Colonic mucosa (tissue), 4 donors: ENCODE measurements around the gene IQCM. TPM values are rescaled to one million over a fixed set of nuclear protein-coding genes. Genes with fewer than 3 reads are reported as not detected.

Experiments used
- DNase-seq: peaks from one replicate; pipeline ENCODE4 v3.0.0-alpha.2; 2020
- H3K27ac ChIP-seq: fragments of 200-600 bp; one replicate; pipeline ENCODE4 v1.8.0; 2021
- H3K27me3 ChIP-seq: fragments of 200-600 bp; one replicate; pipeline ENCODE4 v1.8.0; 2021
- H3K36me3 ChIP-seq: fragments of 200-600 bp; one replicate; pipeline ENCODE4 v1.8.0; 2021
- H3K4me1 ChIP-seq: fragments of 200-600 bp; one replicate; pipeline ENCODE4 v1.8.0; 2021; ENCODE audit warnings: mild to moderate bottlenecking
- H3K4me3 ChIP-seq: fragments of 200-600 bp; one replicate; pipeline ENCODE4 v1.8.0; 2021
- H3K9ac ChIP-seq, 2 donors: one replicate each; pipeline ENCODE4 v1.7.0; 2013; ENCODE audit warnings: control low read depth in 2 of 2, low read depth in 2 of 2, low read length in 2 of 2
- H3K9me3 ChIP-seq: fragments of 200-600 bp; one replicate; pipeline ENCODE4 v1.8.0; 2021
- intact Hi-C: fragments of 100-400 bp; cut with DNase I; formaldehyde crosslinking; loops from one replicate; pipeline ENCODE4 v1.14.1; 2022
- total RNA-seq, 2 donors: library from RNA; stranded (reverse); fragmentation: NEBNext Ultra II Directional in 1 of 2; extraction: Animal tissue kit (Norgen Biotek cat#: 25700) in 1 of 2; gene quantifications; one replicate each; pipeline ENCODE4 v1.2.1, GENCODE V29; 2021
- TF ChIP-seq, protein P1 (sequence below): fragments of 200-600 bp; IDR thresholded peaks from one replicate; pipeline ENCODE4 v1.8.0; 2022; ENCODE audit warnings: antibody characterized with exemption, mild to moderate bottlenecking
- donor health status: healthy.
- donor health status: DM: no; HTN: no; CAD: no.
- donor health status: DM: no; HTN: no; CAD: no.

IQCM gene
- total RNA-seq, 2 donors from 2014 or later, result 3.4 to 5.2 TPM

DNA sequence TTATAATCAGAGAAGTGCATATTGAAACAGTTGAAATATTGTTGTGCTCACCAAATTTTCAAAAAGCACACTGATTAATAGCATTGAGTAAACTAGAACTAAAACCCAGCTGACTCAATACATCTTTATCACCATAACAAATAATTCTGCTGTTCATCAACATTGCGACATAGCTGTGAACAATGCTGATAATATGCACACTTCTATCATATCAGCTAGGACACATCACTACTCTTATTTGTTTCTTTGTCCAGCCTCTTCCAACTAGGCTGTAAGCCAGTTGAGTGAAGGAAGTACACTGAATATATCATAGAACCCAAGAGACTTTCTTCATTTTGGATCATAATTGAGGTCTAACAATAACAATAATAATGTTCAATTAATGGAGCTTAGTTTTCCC is 349.7 kb downstream of the IQCM start:
- no peak overlapping the region for H3K27ac ChIP-seq
- H3K27me3 ChIP-seq, result no peaks in the 10 kb centered on the region
- no peak for DNase-seq
- no peaks in the 10 kb centered on the region for H3K9me3 ChIP-seq
- intact Hi-C loops, result no loop called here
- H3K36me3 ChIP-seq, result no peaks in the 10 kb centered on the region
- TF ChIP-seq, protein P1, sequence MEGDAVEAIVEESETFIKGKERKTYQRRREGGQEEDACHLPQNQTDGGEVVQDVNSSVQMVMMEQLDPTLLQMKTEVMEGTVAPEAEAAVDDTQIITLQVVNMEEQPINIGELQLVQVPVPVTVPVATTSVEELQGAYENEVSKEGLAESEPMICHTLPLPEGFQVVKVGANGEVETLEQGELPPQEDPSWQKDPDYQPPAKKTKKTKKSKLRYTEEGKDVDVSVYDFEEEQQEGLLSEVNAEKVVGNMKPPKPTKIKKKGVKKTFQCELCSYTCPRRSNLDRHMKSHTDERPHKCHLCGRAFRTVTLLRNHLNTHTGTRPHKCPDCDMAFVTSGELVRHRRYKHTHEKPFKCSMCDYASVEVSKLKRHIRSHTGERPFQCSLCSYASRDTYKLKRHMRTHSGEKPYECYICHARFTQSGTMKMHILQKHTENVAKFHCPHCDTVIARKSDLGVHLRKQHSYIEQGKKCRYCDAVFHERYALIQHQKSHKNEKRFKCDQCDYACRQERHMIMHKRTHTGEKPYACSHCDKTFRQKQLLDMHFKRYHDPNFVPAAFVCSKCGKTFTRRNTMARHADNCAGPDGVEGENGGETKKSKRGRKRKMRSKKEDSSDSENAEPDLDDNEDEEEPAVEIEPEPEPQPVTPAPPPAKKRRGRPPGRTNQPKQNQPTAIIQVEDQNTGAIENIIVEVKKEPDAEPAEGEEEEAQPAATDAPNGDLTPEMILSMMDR, result no peak
- H3K4me1 ChIP-seq, result no peaks in the 10 kb centered on the region
- H3K9ac ChIP-seq, result no peak overlapping the region
- H3K4me3 ChIP-seq, result no peak overlapping the region

DNA sequence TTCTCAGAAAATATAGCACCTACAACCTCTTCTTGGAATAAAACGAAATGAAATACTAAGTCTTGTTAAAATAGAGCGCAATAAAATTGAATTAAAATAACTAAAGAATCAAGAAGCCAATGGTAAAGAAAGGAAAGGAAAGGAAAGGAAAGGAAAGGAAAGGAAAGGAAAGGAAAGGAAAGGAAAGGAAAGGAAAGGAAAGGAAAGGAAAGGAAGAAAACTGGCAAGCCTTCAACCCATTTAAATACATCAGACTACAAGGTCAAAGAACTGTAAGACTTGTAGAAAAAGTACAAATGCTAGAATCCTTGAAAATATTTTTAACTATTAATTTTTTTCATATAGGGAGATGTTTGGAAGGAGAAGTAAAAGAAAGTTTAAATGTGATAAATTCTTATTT is 372.1 kb downstream of the IQCM start:
- Histone ChIP-seq H3K27ac (no peak overlapping the region), H3K27me3 (no peaks in the 10 kb centered on the region), H3K36me3 (no peaks in the 10 kb centered on the region), H3K9ac (no peak overlapping the region), H3K4me3 (no peak overlapping the region), H3K4me1 (no peaks in the 10 kb centered on the region), H3K9me3 (no peaks in the 10 kb centered on the region)
- DNase-seq, result no peak
- TF ChIP-seq, protein P1, result no peak
- intact Hi-C loops, result no loop called here

DNA sequence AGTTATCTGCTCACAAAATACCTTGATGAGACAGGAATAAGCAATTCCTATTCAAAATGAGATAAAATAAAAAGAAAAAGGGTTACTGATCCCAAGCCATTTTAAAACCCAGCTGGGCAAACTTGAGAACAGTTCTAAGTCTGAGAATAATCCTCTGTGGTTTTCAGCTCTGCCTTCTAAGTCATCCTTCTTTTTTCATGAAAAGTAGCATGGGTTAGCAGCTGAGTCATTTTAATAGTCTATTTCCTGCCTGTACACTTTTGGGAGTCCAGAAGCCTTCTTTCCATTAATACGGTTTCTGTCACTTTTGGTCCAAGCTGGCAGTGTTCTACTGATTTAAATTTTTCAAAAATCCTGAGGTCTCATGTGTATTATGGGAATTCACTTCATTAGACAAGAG is 374.3 kb downstream of the IQCM start:
- Histone ChIP-seq H3K27me3 (no peaks in the 10 kb centered on the region), H3K27ac (no peak overlapping the region), H3K36me3 (no peaks in the 10 kb centered on the region), H3K4me1 (no peaks in the 10 kb centered on the region), H3K9me3 (no peaks in the 10 kb centered on the region), H3K4me3 (no peak overlapping the region), H3K9ac (no peak overlapping the region)
- intact Hi-C loops, result no loop called here
- DNase-seq, result no peak
- TF ChIP-seq, protein P1, result no peak

DNA sequence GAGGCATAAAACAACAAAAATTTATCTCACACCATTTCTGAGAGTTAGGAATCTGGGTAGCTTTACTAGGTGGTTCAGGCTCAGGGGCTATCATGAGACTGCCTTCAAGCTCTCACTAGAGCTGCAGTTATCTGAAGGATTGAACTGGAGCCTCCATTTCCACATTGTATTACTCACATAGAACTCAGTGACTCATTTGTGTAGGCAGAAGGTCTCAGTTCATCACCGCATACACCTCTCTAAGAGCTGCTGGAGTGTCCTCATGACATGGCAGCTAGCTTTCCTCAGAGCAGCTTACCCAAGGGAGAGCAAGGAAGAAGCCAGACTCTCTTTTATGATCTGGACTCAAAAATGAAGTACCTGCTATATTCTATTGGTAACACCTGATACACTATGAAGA is 389.2 kb downstream of the IQCM start:
- intact Hi-C loops, result no loop called here
- Histone ChIP-seq H3K9ac (no peak overlapping the region), H3K36me3 (no peaks in the 10 kb centered on the region), H3K27ac (no peak overlapping the region), H3K4me3 (no peak overlapping the region), H3K4me1 (no peaks in the 10 kb centered on the region), H3K27me3 (no peaks in the 10 kb centered on the region), H3K9me3 (no peaks in the 10 kb centered on the region)
- TF ChIP-seq, protein P1, result no peak
- no peak for DNase-seq

DNA sequence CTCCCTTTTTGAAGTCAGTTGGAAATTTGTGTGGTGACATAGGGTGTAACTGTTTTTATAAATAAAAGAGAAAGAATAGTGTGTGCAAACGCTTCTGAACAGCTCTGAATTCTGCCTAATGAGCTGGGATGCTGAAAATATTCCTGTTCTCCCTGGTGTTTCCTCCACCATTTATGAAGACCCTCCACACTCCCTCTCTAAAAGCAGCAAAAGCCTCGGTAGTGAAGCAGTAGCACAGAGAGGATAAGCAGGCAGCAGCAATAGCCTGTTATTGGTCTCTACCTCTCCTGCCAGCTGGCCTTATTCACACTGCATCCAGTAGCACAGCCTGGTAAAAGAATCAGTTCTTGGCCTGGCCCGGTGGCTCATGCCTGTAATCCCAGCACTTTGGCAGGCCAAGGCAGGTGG is 406.1 kb downstream of the IQCM start:
- TF ChIP-seq, protein P1, result no peak
- no peak for DNase-seq
- Histone ChIP-seq H3K9me3 (no peaks in the 10 kb centered on the region), H3K9ac (no peak overlapping the region), H3K36me3 (no peaks in the 10 kb centered on the region), H3K4me1 (no peaks in the 10 kb centered on the region), H3K27ac (no peak overlapping the region), H3K4me3 (no peak overlapping the region), H3K27me3 (no peaks in the 10 kb centered on the region)
- intact Hi-C loops, result no loop called here

DNA sequence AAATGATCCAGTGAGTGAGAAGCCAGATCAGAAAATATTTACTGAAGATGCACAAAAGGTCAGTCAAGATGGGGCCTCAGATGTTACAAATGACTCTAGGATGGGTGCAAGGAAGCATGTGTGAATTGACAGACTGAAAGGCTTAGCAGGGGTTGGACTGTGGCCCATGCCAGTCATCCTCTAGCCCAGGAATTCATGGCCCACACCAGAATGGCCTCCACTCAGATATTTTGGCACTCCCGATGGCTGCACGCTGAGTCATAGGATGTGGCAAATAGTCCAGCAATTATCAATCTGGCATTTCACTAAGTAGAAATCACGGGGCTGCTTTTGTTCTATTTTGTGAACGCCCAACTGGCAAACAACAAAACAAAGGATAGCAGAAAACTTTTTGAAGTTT is 406.5 kb downstream of the IQCM start:
- Histone ChIP-seq H3K27me3 (no peaks in the 10 kb centered on the region), H3K4me3 (no peak overlapping the region), H3K9me3 (no peaks in the 10 kb centered on the region), H3K9ac (no peak overlapping the region), H3K36me3 (no peaks in the 10 kb centered on the region), H3K27ac (no peak overlapping the region), H3K4me1 (no peaks in the 10 kb centered on the region)
- intact Hi-C loops, result no loop called here
- no peak for DNase-seq
- TF ChIP-seq, protein P1, result no peak
